GM18867 (cell line): ENCODE data around the gene TSPAN17.

Experiments used
- ATAC-seq: cut with Tn5 transposase; IDR thresholded peaks from one replicate; pipeline ENCODE4 v1.9.1; 2021; ENCODE audit warnings: mild to moderate bottlenecking, moderate library complexity; ENCODE audit not compliant: unreplicated experiment

Gene TSPAN17

GRCh38 chr5:176658817-176659511, 11.7 kb downstream of the TSPAN17 start:
- ATAC-seq, result no peak

DNA sequence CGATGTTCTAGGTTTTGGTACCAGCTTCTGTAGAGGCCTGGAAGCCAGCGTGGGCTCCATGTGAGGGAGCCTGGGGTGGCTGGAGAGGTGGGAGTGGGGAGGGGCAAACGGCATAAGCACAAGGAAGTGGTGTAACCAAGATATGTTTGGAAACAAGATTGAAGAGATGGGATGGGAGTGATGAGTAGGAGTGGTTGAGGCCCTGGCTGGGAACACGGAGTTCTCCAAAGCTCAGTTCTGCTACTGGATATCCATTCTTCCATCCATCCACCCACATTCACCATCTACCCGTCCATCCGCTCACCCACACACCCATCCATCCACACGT, 12.2 kb downstream of the TSPAN17 start:
- ATAC-seq, result no peak

DNA sequence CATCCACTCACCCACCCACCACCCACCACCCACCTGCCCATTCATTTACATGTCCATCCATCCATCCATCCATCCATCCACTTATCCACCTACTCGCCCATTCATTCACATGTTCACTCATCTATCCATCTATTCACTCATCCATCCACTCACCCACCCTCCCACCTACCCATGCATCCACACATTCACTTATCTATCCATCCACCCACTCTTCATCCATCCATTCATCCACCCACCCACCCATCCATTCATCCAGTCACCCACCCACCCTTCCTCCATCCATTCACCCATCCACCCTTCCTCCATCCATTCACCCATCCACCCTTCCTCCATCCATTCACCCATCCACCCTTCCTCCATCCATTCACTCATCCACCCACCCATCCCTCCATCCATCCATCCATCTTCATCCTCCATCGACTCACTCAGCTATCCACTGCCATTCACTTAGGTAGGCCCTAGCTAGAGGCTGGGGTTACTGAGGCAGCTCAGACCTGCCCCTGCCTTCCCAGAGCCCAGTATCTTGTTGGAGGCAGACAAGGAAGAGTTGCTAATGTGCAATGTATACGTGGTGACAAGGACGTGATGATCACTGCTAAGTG, 12.7 kb downstream of the TSPAN17 start:
- ATAC-seq, result no peak

- ATAC-seq, result peak; percentile 21
Measured at GRCh38 chr5:176660530-176660859, 13.2 kb downstream of the TSPAN17 start.

GRCh38 chr5:176660860-176661641, 13.8 kb downstream of the TSPAN17 start:
- ATAC-seq, result peak; percentile 57

- ATAC-seq, result no peak
Measured at GRCh38 chr5:176661676-176662075, 14.4 kb downstream of the TSPAN17 start.

- ATAC-seq, result no peak
Measured at GRCh38 chr5:176662371-176663333, 15.4 kb downstream of the TSPAN17 start.

DNA sequence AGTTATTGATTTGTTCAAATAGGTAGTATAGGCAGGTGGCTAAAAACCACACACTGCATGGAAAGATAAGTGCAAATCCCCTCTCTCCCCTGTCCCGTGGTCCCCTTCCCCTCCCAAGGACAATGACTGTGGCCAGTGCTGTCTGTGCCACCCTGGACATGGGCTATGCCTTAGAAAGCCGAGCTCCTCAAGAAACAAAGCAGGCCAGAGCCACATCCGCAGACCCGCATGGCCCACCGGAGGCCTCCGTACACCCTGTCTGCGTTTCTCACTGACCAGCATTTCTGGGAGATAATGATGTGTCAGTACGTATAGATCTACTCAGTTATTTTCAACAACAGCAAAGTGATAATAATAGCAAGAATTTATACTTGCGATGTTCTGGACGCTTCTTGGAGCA, 16.3 kb downstream of the TSPAN17 start:
- no peak for ATAC-seq

DNA sequence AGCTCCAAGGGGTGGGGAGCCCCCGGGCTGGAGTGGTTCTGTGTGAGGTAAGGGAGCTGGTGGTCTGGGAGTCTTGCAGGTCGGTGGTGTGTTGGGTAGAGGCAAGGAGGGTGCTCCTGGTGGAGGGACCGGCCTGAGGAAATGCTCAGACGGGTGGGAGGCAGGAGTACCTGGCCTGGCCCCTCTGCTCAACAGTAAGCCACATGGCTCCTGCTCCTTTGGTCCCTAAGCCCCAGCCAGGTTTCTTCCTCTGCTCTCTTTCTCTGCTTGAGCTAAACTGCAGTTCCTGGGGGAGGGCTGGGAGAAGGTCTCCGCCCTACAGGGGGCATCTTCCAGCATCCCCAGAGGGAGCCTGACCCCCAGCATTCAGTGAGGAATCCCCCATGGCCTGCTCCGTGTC, 17.2 kb downstream of the TSPAN17 start:
- no peak for ATAC-seq

GRCh38 chr5:176664886-176665285, 17.6 kb downstream of the TSPAN17 start:
- no peak for ATAC-seq

DNA sequence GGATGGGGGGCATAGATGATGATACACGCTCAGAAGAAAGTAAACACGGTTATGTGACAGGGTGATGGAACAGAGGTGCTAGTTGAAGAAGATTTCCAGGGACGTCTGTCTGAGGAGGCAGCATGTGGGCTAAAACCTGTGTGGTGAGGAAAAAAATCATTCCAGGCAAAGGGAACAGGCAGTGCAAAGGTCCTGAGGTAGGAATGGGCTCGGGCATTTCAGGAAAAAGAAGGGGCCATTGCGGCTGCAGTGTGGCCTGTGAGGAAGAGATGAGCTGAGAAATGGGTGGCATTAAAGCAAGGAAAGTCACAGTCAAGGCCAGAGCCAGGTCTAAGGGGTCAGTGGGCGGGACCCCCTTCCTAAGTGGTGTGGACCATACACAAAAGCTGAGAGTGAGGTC, 18.2 kb downstream of the TSPAN17 start:
- no peak for ATAC-seq

- ATAC-seq, result no peak
Measured at GRCh38 chr5:176667637-176668036, 20.4 kb downstream of the TSPAN17 start.

- ATAC-seq, result no peak
Measured at GRCh38 chr5:176670449-176670848, 23.2 kb downstream of the TSPAN17 start.

- no peak for ATAC-seq
Measured at GRCh38 chr5:176671399-176671798, 24.1 kb downstream of the TSPAN17 start.

GRCh38 chr5:176671890-176672747, 24.8 kb downstream of the TSPAN17 start:
- no peak for ATAC-seq

- ATAC-seq, result no peak
Measured at GRCh38 chr5:176673651-176674583, 26.6 kb downstream of the TSPAN17 start.

GRCh38 chr5:176674799-176675198, 27.5 kb downstream of the TSPAN17 start:
- no peak for ATAC-seq

DNA sequence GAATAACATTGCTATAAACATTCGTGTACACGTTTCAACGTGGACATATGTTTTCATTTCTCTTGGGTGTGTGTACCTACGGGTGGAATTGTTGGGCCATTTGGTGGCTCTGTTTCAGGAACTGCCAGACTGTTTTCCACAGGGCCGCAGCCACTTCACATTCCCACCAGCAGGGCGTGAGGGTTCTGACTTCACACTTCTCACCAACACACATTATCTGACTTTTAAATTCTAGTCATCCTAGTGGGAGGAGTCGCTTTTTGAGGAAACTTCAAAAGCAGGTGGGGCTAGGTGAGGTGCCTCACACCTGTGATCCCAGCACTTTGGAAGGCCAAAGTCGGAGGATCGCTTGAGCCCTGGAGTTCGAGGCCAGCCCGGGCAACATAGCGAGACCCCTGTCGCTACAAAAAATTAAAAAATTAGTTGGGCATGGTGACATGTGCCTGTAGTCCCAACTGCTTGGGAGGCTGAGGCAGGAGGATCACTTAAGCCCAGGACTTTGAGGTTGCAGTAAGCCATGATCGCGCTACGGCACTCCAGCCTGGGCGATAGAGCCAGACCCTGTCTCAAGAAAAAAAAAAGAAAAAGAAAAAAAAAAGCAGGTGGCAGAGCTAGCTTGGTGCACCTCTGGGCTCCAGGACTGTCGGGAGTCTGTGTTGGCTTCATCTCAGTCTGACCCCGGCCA, 28.5 kb downstream of the TSPAN17 start:
- no peak for ATAC-seq
